ENCODE results near the gene CHD3.

CHD3 gene

DNA sequence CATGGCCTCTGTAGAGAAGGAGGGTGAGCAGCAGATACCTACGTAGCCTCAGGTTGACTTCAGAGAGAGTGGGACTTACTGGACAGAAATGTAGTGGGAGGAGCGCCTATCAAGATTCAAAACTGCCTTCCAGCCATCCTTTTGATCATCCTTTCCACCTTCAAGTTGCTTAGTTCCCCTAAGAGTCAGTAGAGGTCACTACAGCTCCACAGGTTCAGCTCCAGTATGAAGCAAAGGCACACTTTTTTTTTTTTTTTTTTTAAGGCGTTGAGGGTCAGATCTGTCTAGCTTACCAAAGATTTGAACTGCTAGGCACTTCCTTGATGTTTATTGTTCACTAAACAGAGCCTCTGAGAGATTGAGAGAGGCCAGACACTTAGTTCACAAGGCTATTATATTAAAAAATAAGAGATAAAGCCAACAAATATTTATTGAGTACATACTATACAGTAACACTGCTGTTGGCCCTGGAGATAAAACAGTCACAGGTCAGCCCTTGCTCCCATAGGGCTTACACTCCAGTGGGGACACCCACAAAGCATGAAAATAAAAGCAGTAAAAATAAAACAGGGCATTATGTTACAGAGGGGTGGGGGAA, 24.4 kb downstream of the CHD3 start:
- Histone ChIP-seq H3K4me1 (ENCODE audit: insufficient read depth, low read length) (0 out of 2 replicates have a peak, but pooled peaks cover 3% of the 10 kb centered on the region), H3K9ac (ENCODE audit: low read depth, low read length) (no peak overlapping the region), H3K36me3 (ENCODE audit: insufficient read depth, low read length) (no peaks in the 10 kb centered on the region; the same call in 1 of the 2 replicates), H3K9me3 (ENCODE audit: control insufficient read depth, insufficient read depth, low read length) (no peaks in the 10 kb centered on the region)

DNA sequence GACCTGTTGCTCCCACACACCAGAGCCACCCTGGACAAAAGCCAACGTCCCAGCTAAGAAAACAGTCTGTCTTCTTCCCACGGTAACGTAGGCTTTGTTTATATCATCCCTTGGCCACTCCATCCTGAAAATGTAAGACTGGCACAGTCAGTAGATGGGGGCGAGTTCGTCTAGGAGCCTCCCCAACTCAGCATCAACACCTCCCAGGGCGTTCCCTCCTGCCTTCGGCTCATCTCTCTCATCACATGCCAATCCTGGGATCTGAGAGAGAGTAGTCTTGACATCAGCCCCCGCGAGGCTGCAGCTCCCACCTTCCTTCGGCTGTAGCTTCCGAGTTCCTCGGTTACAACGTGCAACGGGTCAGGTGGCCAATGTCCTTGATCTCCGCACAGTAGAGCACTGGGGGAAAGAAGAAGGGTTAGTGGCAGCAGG, 26.6 kb downstream of the CHD3 start:
- Histone ChIP-seq H3K4me1 (ENCODE audit: insufficient read depth, low read length) (0 out of 2 replicates have a peak, but pooled peaks cover 3% of the 10 kb centered on the region), H3K9me3 (ENCODE audit: control insufficient read depth, insufficient read depth, low read length) (no peaks in the 10 kb centered on the region), H3K36me3 (ENCODE audit: insufficient read depth, low read length) (no peaks in the 10 kb centered on the region; the same call in 1 of the 2 replicates), H3K9ac (ENCODE audit: low read depth, low read length) (peak overlapping the region; percentile 45; the same call in 1 of the 2 replicates)

GRCh38 chr17:7915611-7916384, 27.2 kb downstream of the CHD3 start, which contains the start of gene RNF227:
Gene RNF227, minus strand, starts transcription at chr17:7916289. Its CDS starts 94 bp downstream, at chr17:7916195.
- 0 out of 2 replicates have a peak, but pooled peaks cover 3% of the 10 kb centered on the region for H3K4me1 ChIP-seq (ENCODE audit: insufficient read depth, low read length)
- no peaks in the 10 kb centered on the region for H3K9me3 ChIP-seq (ENCODE audit: control insufficient read depth, insufficient read depth, low read length)
- H3K36me3 ChIP-seq (ENCODE audit: insufficient read depth, low read length) = no peaks in the 10 kb centered on the region; the same call in 1 of the 2 replicates
- peak within 1 kb of the TSS; percentile 45; the same call in 1 of the 2 replicates for H3K9ac ChIP-seq (ENCODE audit: low read depth, low read length)

DNA sequence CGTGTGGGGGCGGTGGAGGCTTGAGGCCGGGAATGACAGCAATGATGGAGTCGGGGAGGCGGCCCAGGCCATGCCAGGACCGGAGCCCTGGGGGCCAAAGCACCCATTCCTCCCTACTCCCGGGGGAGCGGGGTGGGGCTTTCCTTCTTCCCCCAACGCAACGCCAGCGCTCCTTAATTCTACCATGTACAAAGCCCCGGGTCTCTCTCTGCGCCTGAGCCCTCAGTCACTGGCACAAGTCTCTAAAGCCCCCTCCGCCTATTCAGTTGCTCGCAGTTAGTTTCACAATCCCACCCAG, 27.7 kb downstream of the CHD3 start:
- H3K36me3 ChIP-seq (ENCODE audit: insufficient read depth, low read length) = no peaks in the 10 kb centered on the region
- H3K4me1 ChIP-seq (ENCODE audit: insufficient read depth, low read length) = 0 out of 2 replicates have a peak, but pooled peaks cover 3% of the 10 kb centered on the region
- no peaks in the 10 kb centered on the region for H3K9me3 ChIP-seq (ENCODE audit: control insufficient read depth, insufficient read depth, low read length)
- peak overlapping the region; percentile 45; the same call in 1 of the 2 replicates for H3K9ac ChIP-seq (ENCODE audit: low read depth, low read length)

GRCh38 chr17:7916808-7917207, 28.2 kb downstream of the CHD3 start:
- Histone ChIP-seq H3K9me3 (ENCODE audit: control insufficient read depth, insufficient read depth, low read length) (no peaks in the 10 kb centered on the region), H3K4me1 (ENCODE audit: insufficient read depth, low read length) (0 out of 2 replicates have a peak, but pooled peaks cover 3% of the 10 kb centered on the region), H3K9ac (ENCODE audit: low read depth, low read length) (no peak overlapping the region), H3K36me3 (ENCODE audit: insufficient read depth, low read length) (no peaks in the 10 kb centered on the region)

DNA sequence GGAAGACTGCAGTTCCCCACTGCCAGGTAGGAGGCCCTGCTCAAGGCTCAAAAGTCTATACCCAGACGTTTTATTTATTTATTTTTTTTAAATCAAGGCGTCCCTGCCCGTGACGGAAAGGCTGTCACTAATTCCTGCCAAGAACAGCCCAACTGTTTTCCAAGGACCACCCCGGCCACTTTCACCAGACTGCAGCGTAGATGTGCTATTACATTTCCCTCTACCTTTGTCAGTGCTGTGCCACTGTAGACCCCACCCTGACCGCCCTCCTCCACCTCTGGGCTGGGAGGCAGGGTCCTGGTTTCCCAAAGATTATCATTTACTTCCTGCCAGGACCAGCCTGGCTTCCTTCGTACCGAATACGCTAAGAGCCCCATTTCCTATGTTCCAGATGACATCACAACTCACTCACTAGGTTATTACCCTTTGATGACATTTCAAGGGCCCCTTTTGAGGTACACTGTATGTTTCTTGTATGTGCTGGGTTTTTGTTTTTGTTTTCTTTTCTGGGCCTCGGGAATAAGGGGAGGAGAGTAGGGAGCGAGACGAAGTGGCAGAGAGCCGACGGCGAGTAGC, 33.8 kb downstream of the CHD3 start:
- Histone ChIP-seq H3K9ac (ENCODE audit: low read depth, low read length) (peak overlapping the region; percentile 41; the same call in 1 of the 2 replicates), H3K9me3 (ENCODE audit: control insufficient read depth, insufficient read depth, low read length) (no peaks in the 10 kb centered on the region), H3K4me1 (ENCODE audit: insufficient read depth, low read length) (no peaks in the 10 kb centered on the region), H3K36me3 (ENCODE audit: insufficient read depth, low read length) (no peaks in the 10 kb centered on the region)

DNA sequence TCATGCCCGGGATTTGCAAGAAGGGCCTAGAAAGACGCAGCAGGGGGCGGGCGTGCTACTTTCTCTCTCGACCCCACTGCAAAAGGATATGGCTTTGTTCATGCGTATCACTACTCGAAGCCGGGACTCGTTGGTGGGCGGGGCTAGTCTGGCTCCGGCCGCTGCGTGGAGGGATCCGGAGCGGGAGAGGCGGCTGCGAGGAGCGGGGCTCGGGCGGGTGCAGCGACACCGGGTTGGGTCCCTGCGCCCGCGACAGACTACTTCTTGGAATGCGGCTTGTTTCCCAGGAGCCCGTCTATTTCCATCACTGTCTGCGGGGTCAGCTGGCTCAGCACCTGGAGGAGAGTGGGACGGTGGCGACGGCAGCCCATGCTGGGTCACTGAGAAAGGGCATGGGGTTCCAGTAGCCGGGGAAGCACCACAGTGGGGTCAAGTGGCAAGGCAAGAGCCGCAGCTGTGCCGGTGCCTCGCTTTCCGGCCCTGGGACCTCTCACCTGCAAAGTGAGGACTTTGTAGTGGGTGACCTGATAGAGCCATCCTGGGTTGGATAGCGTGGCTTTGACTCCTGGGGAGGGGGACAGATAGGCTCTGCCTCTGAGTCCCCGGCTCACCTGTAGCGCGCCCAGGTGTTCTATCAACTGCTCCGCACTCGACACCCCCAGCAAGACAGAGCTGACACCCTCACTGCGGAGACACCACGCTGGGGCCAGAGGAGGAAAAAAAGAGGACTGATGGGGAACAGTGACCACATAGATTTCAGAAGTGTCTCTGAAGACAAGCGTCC, 34.4 kb downstream of the CHD3 start:
- Histone ChIP-seq H3K36me3 (ENCODE audit: insufficient read depth, low read length) (no peaks in the 10 kb centered on the region), H3K9me3 (ENCODE audit: control insufficient read depth, insufficient read depth, low read length) (no peaks in the 10 kb centered on the region), H3K9ac (ENCODE audit: low read depth, low read length) (peak overlapping the region; percentile 41; the same call in 1 of the 2 replicates), H3K4me1 (ENCODE audit: insufficient read depth, low read length) (no peaks in the 10 kb centered on the region)

- H3K9ac ChIP-seq (ENCODE audit: low read depth, low read length) = no peak overlapping the region
- no peaks in the 10 kb centered on the region for H3K4me1 ChIP-seq (ENCODE audit: insufficient read depth, low read length)
- H3K36me3 ChIP-seq (ENCODE audit: insufficient read depth, low read length) = no peaks in the 10 kb centered on the region
- no peaks in the 10 kb centered on the region for H3K9me3 ChIP-seq (ENCODE audit: control insufficient read depth, insufficient read depth, low read length)
These were observed 39.0 kb downstream of the CHD3 start for GRCh38 chr17:7927596-7927995.

DNA sequence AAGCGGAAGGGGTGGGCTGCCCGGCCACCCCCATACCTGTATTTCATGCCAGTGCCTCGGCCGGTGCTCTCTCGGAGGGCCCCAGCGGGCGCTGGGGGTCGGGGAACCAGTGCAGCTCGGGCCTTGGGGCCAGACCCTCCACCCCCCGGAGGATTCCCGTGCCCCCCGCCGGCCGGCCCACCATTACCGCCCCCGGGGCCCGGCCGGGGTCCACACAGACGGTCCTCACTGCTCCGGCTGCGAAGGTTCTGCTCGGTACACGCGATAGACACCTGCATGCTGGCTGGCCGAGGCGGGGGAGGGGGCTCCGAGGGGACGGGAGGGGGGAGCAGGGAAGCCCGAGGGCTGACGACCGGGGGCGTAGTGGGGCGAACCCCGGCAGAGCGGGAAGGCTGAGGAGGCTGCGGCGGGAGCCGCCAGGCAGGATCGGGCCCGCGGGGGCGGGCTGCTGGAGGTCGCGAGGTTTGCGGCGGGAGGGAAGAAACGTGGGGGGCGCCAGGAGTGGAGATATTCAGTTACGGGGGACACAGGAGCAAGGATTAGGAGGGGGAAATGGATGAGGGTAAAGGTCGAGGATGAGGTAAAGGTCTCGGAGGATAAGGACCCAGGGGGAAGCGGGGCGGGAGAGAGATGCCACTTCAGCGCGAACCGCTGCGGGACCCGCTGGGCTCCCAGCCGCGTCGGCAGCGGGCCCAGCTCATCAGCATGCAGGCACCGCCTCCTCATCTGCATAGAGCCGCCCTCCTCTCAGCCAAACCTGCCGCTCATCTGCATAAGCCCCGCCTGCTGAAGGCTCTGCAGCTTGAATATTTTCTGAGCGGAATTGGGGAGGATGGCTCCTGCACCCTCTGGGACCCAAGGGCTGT, 40.8 kb downstream of the CHD3 start, which contains the start of gene KCNAB3:
TSS of gene KCNAB3 (minus strand) at position 699 of the 866 bp plus-strand sequence. CDS start at position 278, 421 bp downstream.
- Histone ChIP-seq H3K9me3 (ENCODE audit: control insufficient read depth, insufficient read depth, low read length) (no peaks in the 10 kb centered on the region), H3K9ac (ENCODE audit: low read depth, low read length) (peak within 1 kb of the TSS; percentile 53; the same call in 1 of the 2 replicates), H3K36me3 (ENCODE audit: insufficient read depth, low read length) (no peaks in the 10 kb centered on the region), H3K4me1 (ENCODE audit: insufficient read depth, low read length) (no peaks in the 10 kb centered on the region)

- no peaks in the 10 kb centered on the region for H3K9me3 ChIP-seq (ENCODE audit: control insufficient read depth, insufficient read depth, low read length)
- H3K4me1 ChIP-seq (ENCODE audit: insufficient read depth, low read length) = no peaks in the 10 kb centered on the region
- no peaks in the 10 kb centered on the region for H3K36me3 ChIP-seq (ENCODE audit: insufficient read depth, low read length)
- H3K9ac ChIP-seq (ENCODE audit: low read depth, low read length) = peak overlapping the region; percentile 83; the same call in 1 of the 2 replicates
These were observed 42.4 kb downstream of the CHD3 start for GRCh38 chr17:7930841-7931631.

GRCh38 chr17:7931709-7932482, 43.3 kb downstream of the CHD3 start, which contains the start of the genes CNTROB and TRAPPC1:
Gene CNTROB, plus strand, starts transcription at chr17:7932206. Its CDS starts 874 bp downstream, at chr17:7933080.
Gene TRAPPC1, minus strand, starts transcription at chr17:7931946. Its CDS starts 117 bp downstream, at chr17:7931829.
- H3K36me3 ChIP-seq (ENCODE audit: insufficient read depth, low read length) = peaks cover 4% of the 10 kb centered on the region
- no peaks in the 10 kb centered on the region for H3K4me1 ChIP-seq (ENCODE audit: insufficient read depth, low read length)
- peak within 1 kb of the TSS; percentile 83 for H3K9ac ChIP-seq (ENCODE audit: low read depth, low read length)
- no peaks in the 10 kb centered on the region for H3K9me3 ChIP-seq (ENCODE audit: control insufficient read depth, insufficient read depth, low read length)

- Histone ChIP-seq H3K9ac (ENCODE audit: low read depth, low read length) (peak overlapping the region; percentile 83), H3K36me3 (ENCODE audit: insufficient read depth, low read length) (peaks cover 5% of the 10 kb centered on the region), H3K4me1 (ENCODE audit: insufficient read depth, low read length) (no peaks in the 10 kb centered on the region), H3K9me3 (ENCODE audit: control insufficient read depth, insufficient read depth, low read length) (no peaks in the 10 kb centered on the region)
These were observed 43.9 kb downstream of the CHD3 start for GRCh38 chr17:7932483-7932891.
